ENCODE measurements around the gene DGCR8.

Gene DGCR8

GRCh38 chr22:20106849-20107237 lies 26.8 kb downstream of the DGCR8 start:
- no peak overlapping the region for H3K27ac ChIP-seq (ENCODE audit: low read depth, low read length)
- no peak overlapping the region for H3K9ac ChIP-seq (ENCODE audit: low read length)
- H3K27me3 ChIP-seq (ENCODE audit: low read length), result no peaks in the 10 kb centered on the region
- no peaks in the 10 kb centered on the region for H3K36me3 ChIP-seq (ENCODE audit: low read length)
- TF ChIP-seq CTCF (IDR thresholded peaks at IDR 0.05; ENCODE audit: insufficient read depth, low read length, poor library complexity, severe bottlenecking) (no peak), EZH2phosphoT487 (conservative IDR thresholded peaks at IDR 0.05; ENCODE audit: low read length) (no peak)
- H4K20me1 ChIP-seq (ENCODE audit: low read depth, low read length), result no peaks in the 10 kb centered on the region
- peaks cover 12% of the 10 kb centered on the region for H3F3A ChIP-seq (ENCODE audit: insufficient read depth)
- H3K9me2 ChIP-seq (replicated peaks; ENCODE audit: insufficient read depth, low read length), result no peaks in the 10 kb centered on the region
- H3K9me3 ChIP-seq (ENCODE audit: insufficient read depth, low read length), result no peaks in the 10 kb centered on the region
- no peak overlapping the region for H2AFZ ChIP-seq (ENCODE audit: low read depth, low read length, severe bottlenecking)
- H3K79me2 ChIP-seq (ENCODE audit: insufficient read depth, low read length), result no peaks in the 10 kb centered on the region
- no peak overlapping the region for H3K4me2 ChIP-seq (ENCODE audit: low read depth, low read length, poor library complexity, severe bottlenecking)
- H3K4me3 ChIP-seq (ENCODE audit: insufficient read depth, low read length, poor library complexity, severe bottlenecking), result no peak overlapping the region

GRCh38 chr22:20107471-20107901 lies 27.4 kb downstream of the DGCR8 start:
- Histone ChIP-seq H3K27me3 (ENCODE audit: low read length) (no peaks in the 10 kb centered on the region), H3F3A (ENCODE audit: insufficient read depth) (peaks cover 15% of the 10 kb centered on the region), H3K4me2 (ENCODE audit: low read depth, low read length, poor library complexity, severe bottlenecking) (no peak overlapping the region), H3K27ac (ENCODE audit: low read depth, low read length) (no peak overlapping the region), H3K79me2 (ENCODE audit: insufficient read depth, low read length) (no peaks in the 10 kb centered on the region), H3K4me3 (ENCODE audit: insufficient read depth, low read length, poor library complexity, severe bottlenecking) (no peak overlapping the region), H4K20me1 (ENCODE audit: low read depth, low read length) (no peaks in the 10 kb centered on the region), H2AFZ (ENCODE audit: low read depth, low read length, severe bottlenecking) (no peak overlapping the region), H3K9ac (ENCODE audit: low read length) (no peak overlapping the region), H3K9me2 (replicated peaks; ENCODE audit: insufficient read depth, low read length) (no peaks in the 10 kb centered on the region), H3K9me3 (ENCODE audit: insufficient read depth, low read length) (no peaks in the 10 kb centered on the region), H3K36me3 (ENCODE audit: low read length) (no peaks in the 10 kb centered on the region)
- TF ChIP-seq EZH2phosphoT487 (conservative IDR thresholded peaks at IDR 0.05; ENCODE audit: low read length) (no peak), CTCF (IDR thresholded peaks at IDR 0.05; ENCODE audit: insufficient read depth, low read length, poor library complexity, severe bottlenecking) (no peak)

GRCh38 chr22:20107951-20108756 lies 28.1 kb downstream of the DGCR8 start:
- Histone ChIP-seq H3K27ac (ENCODE audit: low read depth, low read length) (no peak overlapping the region), H3K4me2 (ENCODE audit: low read depth, low read length, poor library complexity, severe bottlenecking) (no peak overlapping the region), H3K79me2 (ENCODE audit: insufficient read depth, low read length) (no peaks in the 10 kb centered on the region), H3K9me3 (ENCODE audit: insufficient read depth, low read length) (no peaks in the 10 kb centered on the region), H3K27me3 (ENCODE audit: low read length) (no peaks in the 10 kb centered on the region), H3K9me2 (replicated peaks; ENCODE audit: insufficient read depth, low read length) (no peaks in the 10 kb centered on the region), H3K4me3 (ENCODE audit: insufficient read depth, low read length, poor library complexity, severe bottlenecking) (no peak overlapping the region), H3F3A (ENCODE audit: insufficient read depth) (peaks cover 15% of the 10 kb centered on the region), H3K9ac (ENCODE audit: low read length) (no peak overlapping the region), H3K36me3 (ENCODE audit: low read length) (no peaks in the 10 kb centered on the region), H2AFZ (ENCODE audit: low read depth, low read length, severe bottlenecking) (no peak overlapping the region), H4K20me1 (ENCODE audit: low read depth, low read length) (no peaks in the 10 kb centered on the region)
- TF ChIP-seq CTCF (IDR thresholded peaks at IDR 0.05; ENCODE audit: insufficient read depth, low read length, poor library complexity, severe bottlenecking), result no peak
- no peak for TF ChIP-seq EZH2phosphoT487 (conservative IDR thresholded peaks at IDR 0.05; ENCODE audit: low read length)

Measured in SU-DHL-6 (cell line).